ENCODE measurements around the gene IQCN. TPM values are rescaled to one million over a fixed set of nuclear protein-coding genes. Genes with fewer than 3 reads are reported as not detected.
A peak's percentile ranks its signal among the peaks of the same experiment; 100 is the strongest.

The IQCN gene
- total RNA-seq, 1 donor, result 0.86 TPM

GRCh38 chr19:18274781-18275356, 617 bp upstream of the IQCN start:
- peak overlapping the region; percentile 9 for H3K4me3 ChIP-seq (ENCODE audit: low read depth, low read length)
- peak; percentile 83 for DNase-seq (ENCODE audit: low read depth)
- TF ChIP-seq CTCF (IDR thresholded peaks at IDR 0.05; ENCODE audit: insufficient read depth, low read depth, low read length), result no peak

GRCh38 chr19:18273561-18274218, 562 bp downstream of the IQCN start:
- TF ChIP-seq CTCF (IDR thresholded peaks at IDR 0.05; ENCODE audit: insufficient read depth, low read depth, low read length), result no peak
- no peak for DNase-seq (ENCODE audit: low read depth)
- no peak overlapping the region for H3K4me3 ChIP-seq (ENCODE audit: low read depth, low read length)

- TF ChIP-seq CTCF (IDR thresholded peaks at IDR 0.05; ENCODE audit: insufficient read depth, low read depth, low read length), result no peak
- H3K4me3 ChIP-seq (ENCODE audit: low read depth, low read length), result no peak overlapping the region
- DNase-seq (ENCODE audit: low read depth), result no peak
Measured at GRCh38 chr19:18271433-18271841, 2.8 kb downstream of the IQCN start.

GRCh38 chr19:18270326-18270725, 3.9 kb downstream of the IQCN start:
- no peak overlapping the region for H3K4me3 ChIP-seq (ENCODE audit: low read depth, low read length)
- DNase-seq (ENCODE audit: low read depth), result no peak
- TF ChIP-seq CTCF (IDR thresholded peaks at IDR 0.05; ENCODE audit: insufficient read depth, low read depth, low read length), result no peak

- TF ChIP-seq CTCF (IDR thresholded peaks at IDR 0.05; ENCODE audit: insufficient read depth, low read depth, low read length), result no peak
- DNase-seq (ENCODE audit: low read depth), result no peak
- no peak overlapping the region for H3K4me3 ChIP-seq (ENCODE audit: low read depth, low read length)
Measured at GRCh38 chr19:18269070-18269723, 5.1 kb downstream of the IQCN start.

- no peak overlapping the region for H3K4me3 ChIP-seq (ENCODE audit: low read depth, low read length)
- no peak for DNase-seq (ENCODE audit: low read depth)
- no peak for TF ChIP-seq CTCF (IDR thresholded peaks at IDR 0.05; ENCODE audit: insufficient read depth, low read depth, low read length)
Measured at GRCh38 chr19:18266771-18267686, 7.2 kb downstream of the IQCN start.
